Prostate gland (tissue), 2 donors: ENCODE measurements around the gene ALG12.

Experiments
- CTCF ChIP-seq, 4 experiments: fragments of 200-600 bp in 2 of 4; fragments of 450-650 bp in 2 of 4; sonication (generic) in 2 of 4; IDR thresholded peaks; 1 replicate in 3 of 4; 2 replicates in 1 of 4; pipeline ENCODE4 v1.5.1; 2016 to 2019; ENCODE audit warnings: antibody characterized with exemption in 4 of 4, mild to moderate bottlenecking in 2 of 4, moderate library complexity in 2 of 4
- POLR2A ChIP-seq: fragments of 450-650 bp; IDR thresholded peaks from one replicate; pipeline ENCODE4 v1.6.1; 2016; ENCODE audit warnings: antibody characterized with exemption, mild to moderate bottlenecking
- POLR2AphosphoS5 ChIP-seq: sonication (generic); formaldehyde crosslinking; IDR thresholded peaks from one replicate; pipeline ENCODE4 v1.6.1; 2017; ENCODE audit warnings: antibody characterized with exemption

- TF ChIP-seq POLR2A = no peak
- TF ChIP-seq CTCF (IDR thresholded peaks at IDR 0.05) = no peak
- TF ChIP-seq POLR2AphosphoS5 = no peak
Observed at GRCh38 chr22:49892226-49892899, 25.9 kb downstream of the ALG12 start.
